K562 (cell line): Measurements from ENCODE around the gene MTHFR. TPM values are rescaled to one million over a fixed set of nuclear protein-coding genes. Genes with fewer than 3 reads are reported as not detected.

ENCODE experiments used
- ATAC-seq: fragments of 200-7000 bp; cut with Tn5 transposase; 3 replicates; pipeline ENCODE4 v1.9.1; 2020; ENCODE audit warnings: moderate library complexity
- BruUV-seq: library from RNA; stranded (reverse); fragments of 400-500 nt; replicated peaks from 2 replicates; lab custom pipeline; 2021; lab: Mats Ljungman, UMichigan
- CTCF ChIA-PET: fragments of 300-600 bp; formaldehyde crosslinking; extraction: SDS; loops from one replicate; lab custom pipeline; 2021; ENCODE audit warnings: low intra/inter-chr PET ratio; lab: Yijun Ruan, JAX
- POLR2A ChIA-PET: fragments of 300-600, 350-650 bp; sonication (Branson Sonifier 250); formaldehyde crosslinking; extraction: SDS; loops from one replicate; lab custom pipeline; 2021; ENCODE audit warnings: antibody characterized with exemption, inconsistent platforms; lab: Yijun Ruan, JAX
- DNase-seq, 4 experiments: peaks; one replicate each; pipeline versions ENCODE4 v3.0.0 to v3.0.0-alpha.2; 2011 to 2018; ENCODE audit warnings: low spot score in 3 of 4, mixed read lengths in 3 of 4; ENCODE audit errors: extremely low read depth in 1 of 4
- FAIRE-seq: peaks from 2 replicates; lab custom pipeline; 2011; peaks lifted over from hg19 to GRCh38; lab: Jason Lieb, UNC
- H2AFZ ChIP-seq: 2 replicates; pipeline ENCODE4 v1.6.0; 2011; ENCODE audit warnings: low read depth, low read length, control low read depth, inconsistent platforms
- H3K27ac ChIP-seq: fragments of 200-600 bp; 3 replicates; pipeline ENCODE4 v1.8.0; 2011; ENCODE audit warnings: low read depth, mild to moderate bottlenecking, control low read depth, inconsistent platforms, low read length, moderate library complexity, mixed read lengths; ENCODE audit errors: extremely low read depth
- H3K27me3 ChIP-seq, 2 experiments: fragments of 300-600 bp in 1 of 2; 2 replicates in 1 of 2; 3 replicates in 1 of 2; pipeline versions ENCODE4 v1.6.0 to v1.8.0; 2011; ENCODE audit warnings: inconsistent platforms in 2 of 2, low read length in 2 of 2, mild to moderate bottlenecking in 1 of 2, mixed read lengths in 1 of 2, moderate library complexity in 1 of 2; ENCODE audit not compliant: control insufficient read depth in 2 of 2, insufficient read depth in 2 of 2
- H3K36me3 ChIP-seq: fragments of 300-600 bp; 3 replicates; pipeline ENCODE4 v1.8.0; 2011; ENCODE audit warnings: mild to moderate bottlenecking, low read length, inconsistent platforms; ENCODE audit not compliant: control insufficient read depth, insufficient read depth
- H3K4me1 ChIP-seq, 2 experiments: fragments of 200-600 bp in 1 of 2; replicated peaks in 1 of 2; 2 replicates in 1 of 2; 3 replicates in 1 of 2; pipeline versions ENCODE4 v1.5.1 to v1.8.0; 2011; ENCODE audit warnings: inconsistent platforms in 2 of 2, low read length in 2 of 2, mild to moderate bottlenecking in 1 of 2, mixed read lengths in 1 of 2, moderate library complexity in 1 of 2; ENCODE audit not compliant: control insufficient read depth in 2 of 2, insufficient read depth in 2 of 2
- H3K4me2 ChIP-seq: 2 replicates; pipeline ENCODE4 v1.6.1; 2011; ENCODE audit warnings: low read length, control low read depth, inconsistent platforms, mixed read lengths; ENCODE audit not compliant: insufficient read depth
- H3K4me3 ChIP-seq: fragments of 200-600 bp; sonication (generic), shearing (Covaris generic); 2 replicates; pipeline ENCODE4 v1.5.1; 2016; ENCODE audit warnings: control low read depth, inconsistent platforms
- H3K79me2 ChIP-seq: fragments of 200-600 bp; 3 replicates; pipeline ENCODE4 v1.8.0; 2011; ENCODE audit warnings: low read length, inconsistent platforms; ENCODE audit not compliant: control insufficient read depth, insufficient read depth
- H3K9ac ChIP-seq, 2 experiments: 2 replicates each; pipeline versions ENCODE4 v1.6.0 to v1.6.1; 2011; ENCODE audit warnings: low read depth in 2 of 2, low read length in 2 of 2, control low read depth in 1 of 2, inconsistent platforms in 1 of 2, mild to moderate bottlenecking in 1 of 2, mixed read lengths in 1 of 2; ENCODE audit not compliant: insufficient read depth in 1 of 2
- H3K9me1 ChIP-seq: one replicate; pipeline ENCODE4 v1.6.0; 2011; ENCODE audit warnings: inconsistent platforms, mild to moderate bottlenecking, low read length, moderate library complexity; ENCODE audit not compliant: control insufficient read depth, insufficient read depth
- H3K9me3 ChIP-seq: replicated peaks from 2 replicates; pipeline ENCODE4 v1.5.1; 2011; ENCODE audit warnings: low read depth, low read length, inconsistent platforms; ENCODE audit not compliant: control insufficient read depth, insufficient read depth
- H4K20me1 ChIP-seq: replicated peaks from 2 replicates; pipeline ENCODE4 v1.6.1; 2011; ENCODE audit warnings: low read length, inconsistent platforms, mixed read lengths; ENCODE audit not compliant: control insufficient read depth, insufficient read depth
- EP300 ChIP-seq: IDR thresholded peaks from 2 replicates; pipeline ENCODE4 v1.6.1; 2012; ENCODE audit warnings: low read length, improper control_type of control experiment
- EZH2 ChIP-seq: IDR thresholded peaks from 2 replicates; pipeline ENCODE4 v1.6.1; 2012; ENCODE audit warnings: low read depth, mild to moderate bottlenecking, inconsistent platforms, low read length, borderline replicate concordance
- NCOR1 ChIP-seq: fragments of 450-650 bp; IDR thresholded peaks from 2 replicates; pipeline ENCODE4 v1.6.1; 2016; ENCODE audit warnings: mild to moderate bottlenecking, moderate library complexity
- NR2F6 ChIP-seq: fragments of 450-650 bp; formaldehyde crosslinking; IDR thresholded peaks from 2 replicates; pipeline ENCODE4 v1.4.0; 2020; ENCODE audit warnings: mild to moderate bottlenecking
- NRF1 ChIP-seq, 2 experiments: fragments of 450-650 bp; IDR thresholded peaks in 1 of 2; conservative IDR thresholded peaks in 1 of 2; 2 replicates each; pipeline ENCODE4 v1.6.1; 2014; ENCODE audit warnings: mild to moderate bottlenecking in 2 of 2
- SMAD3 ChIP-seq: fragments of 450-650 bp; formaldehyde crosslinking; conservative IDR thresholded peaks from 2 replicates; pipeline ENCODE4 v1.4.0; 2020; ENCODE audit warnings: mild to moderate bottlenecking
- ZKSCAN3 ChIP-seq: fragments of 250-450 bp; sonication (Bioruptor Pico); IDR thresholded peaks from 2 replicates; pipeline ENCODE4 v1.4.0; 2020
- ZNF143 ChIP-seq: sonication (generic); formaldehyde crosslinking; IDR thresholded peaks from 2 replicates; pipeline ENCODE4 v1.9.0; 2022; ENCODE audit warnings: mild to moderate bottlenecking, missing genetic modification reagents
- ZNF263 ChIP-seq: sonication (generic); formaldehyde crosslinking; IDR thresholded peaks from 2 replicates; pipeline ENCODE4 v1.8.0; 2022; ENCODE audit warnings: mild to moderate bottlenecking, missing genetic modification reagents, borderline replicate concordance
- WGBS: fragments of 100-300 bp; shearing (Covaris generic); methylation state at CpG from one replicate; pipeline ENCODE4 v1.1.6; 2016; ENCODE audit warnings: low coverage, mixed read lengths; ENCODE audit not compliant: insufficient coverage; ENCODE audit errors: missing lambda C conversion rate; 5-methylcytosine and 5-hydroxymethylcytosine counted together
- in situ Hi-C: fragments of 300-500 bp; cut with MboI; formaldehyde crosslinking; loops from 4 replicates; pipeline ENCODE4 v1.15.0; 2018; ENCODE audit warnings: inconsistent platforms, mixed read lengths
- intact Hi-C: fragments of 100-400 bp; cut with micrococcal nuclease; formaldehyde crosslinking; loops from 2 replicates; pipeline ENCODE4 v1.14.2; 2022
- polyA plus RNA-seq, 8 experiments: library from polyadenylated mRNA; depleted of rRNA in 4 of 8; stranded (reverse) in 5 of 8; unstranded in 3 of 8; fragments of >200 nt; fragmentation: Nextera tagmentation in 2 of 8; fragmentation: Illumina TruSeq in 1 of 8; extraction: Ambion mirVana in 2 of 8; extraction: Trizol in 1 of 8; gene quantifications; 2 replicates each; pipeline versions ENCODE4 v1.2.1 to v1.2.3, GENCODE V29; 2011 to 2014; ENCODE audit warnings: inconsistent platforms in 1 of 8, missing spikeins in 1 of 8
- total RNA-seq, 7 experiments: library from RNA; depleted of rRNA in 6 of 7; stranded (reverse); fragments of >200 nt in 6 of 7; fragmentation: Illumina TruSeq in 2 of 7; extraction: Trizol in 2 of 7; gene quantifications; 2 replicates each; pipeline versions ENCODE4 v1.2.1 to v1.2.3, GENCODE V29; 2011 to 2021; ENCODE audit warnings: low replicate concordance in 1 of 7
- TF ChIP-seq, protein P1 (sequence below): fragments of 150-350 bp; conservative IDR thresholded peaks from 2 replicates; pipeline ENCODE4 v1.6.1; 2014; ENCODE audit warnings: low read length
- TF ChIP-seq, protein P2 (sequence below): fragments of 250-450 bp; sonication (Bioruptor Pico); IDR thresholded peaks from 2 replicates; pipeline ENCODE4 v1.5.0; 2020; ENCODE audit warnings: mild to moderate bottlenecking, borderline replicate concordance
- TF ChIP-seq, protein P3 (sequence below): fragments of 200-400 bp; formaldehyde crosslinking; IDR thresholded peaks from 2 replicates; pipeline ENCODE4 v1.6.1; 2017; ENCODE audit warnings: mild to moderate bottlenecking, low read depth, low read length, moderate library complexity

Gene MTHFR
- total and polyA plus RNA-seq, 9 of the 15 experiments (the other 6 are each of a cell fraction or from before 2014, with no cell fraction given), result 5.0 to 104 (median 62.6) TPM

DNA sequence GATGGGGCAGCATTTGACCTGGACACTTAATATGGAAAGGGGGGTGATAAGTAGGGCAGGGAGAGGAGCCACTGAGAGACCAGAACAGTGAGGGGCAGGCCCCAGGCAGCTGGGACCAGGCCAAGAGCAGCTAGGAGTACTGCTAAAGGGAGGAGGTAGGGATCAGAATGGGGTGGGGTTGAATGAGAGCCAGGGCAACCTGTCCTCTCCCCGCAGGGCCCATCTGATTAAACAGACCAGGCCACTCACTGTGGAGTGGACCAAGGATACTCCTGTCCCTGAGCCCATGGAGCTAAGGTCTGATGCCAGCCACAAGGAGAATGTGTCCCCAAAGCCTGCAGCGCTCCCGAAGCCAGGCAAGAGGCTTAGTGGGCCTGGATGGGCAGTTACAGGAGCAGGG is 41.6 kb downstream of the MTHFR start:
- H3K4me3 ChIP-seq, result no peak overlapping the region
- intact Hi-C loops (no loop called here), in situ Hi-C loops (no loop called here)
- BruUV-seq, result no TSS peak
- H3K9me1 ChIP-seq, result no peaks in the 10 kb centered on the region
- H3K9ac ChIP-seq, result peak overlapping the region in 1 of 2 experiments; percentile 65; a peak in 2 of 4 replicates
- WGBS, result 65% methylated on average over 3 of the region's 3 CpGs
- POLR2A ChIA-PET, result interaction anchor here (0.6 to 3.9 kb wide), 11 partner anchors 8 to 554 kb away, joined by 3 to 18 read pairs (median 5); no protein-coding TSS in a partner anchor
- ATAC-seq (peak; percentile 12; the same call in 1 of the 3 replicates), FAIRE-seq (no peak), DNase-seq (no peak)
- peaks cover 13 to 50% of the 10 kb centered on the region in 2 experiments; a peak in 4 of 5 replicates for H3K4me1 ChIP-seq
- H3K27ac ChIP-seq, result no peak overlapping the region
- CTCF ChIA-PET, result no interaction called here
- no peak overlapping the region for H2AFZ ChIP-seq
- no peaks in the 10 kb centered on the region for H3K36me3 ChIP-seq
- H3K9me3 ChIP-seq, result no peaks in the 10 kb centered on the region
- TF ChIP-seq EZH2 (no peak), EP300 (no peak), NRF1 (conservative IDR thresholded peaks at IDR 0.05 in 1 of 2, IDR thresholded peaks at IDR 0.05 in 1 of 2) (no peak), NCOR1 (no peak), NR2F6 (CRISPR knock-in tag) (no peak), ZNF263 (CRISPR knock-in tag) (no peak; the same call in 1 of the 2 replicates), SMAD3 (no peak), ZKSCAN3 (CRISPR knock-in tag) (no peak), ZNF143 (CRISPR knock-in tag) (no peak)
- TF ChIP-seq, protein P1, sequence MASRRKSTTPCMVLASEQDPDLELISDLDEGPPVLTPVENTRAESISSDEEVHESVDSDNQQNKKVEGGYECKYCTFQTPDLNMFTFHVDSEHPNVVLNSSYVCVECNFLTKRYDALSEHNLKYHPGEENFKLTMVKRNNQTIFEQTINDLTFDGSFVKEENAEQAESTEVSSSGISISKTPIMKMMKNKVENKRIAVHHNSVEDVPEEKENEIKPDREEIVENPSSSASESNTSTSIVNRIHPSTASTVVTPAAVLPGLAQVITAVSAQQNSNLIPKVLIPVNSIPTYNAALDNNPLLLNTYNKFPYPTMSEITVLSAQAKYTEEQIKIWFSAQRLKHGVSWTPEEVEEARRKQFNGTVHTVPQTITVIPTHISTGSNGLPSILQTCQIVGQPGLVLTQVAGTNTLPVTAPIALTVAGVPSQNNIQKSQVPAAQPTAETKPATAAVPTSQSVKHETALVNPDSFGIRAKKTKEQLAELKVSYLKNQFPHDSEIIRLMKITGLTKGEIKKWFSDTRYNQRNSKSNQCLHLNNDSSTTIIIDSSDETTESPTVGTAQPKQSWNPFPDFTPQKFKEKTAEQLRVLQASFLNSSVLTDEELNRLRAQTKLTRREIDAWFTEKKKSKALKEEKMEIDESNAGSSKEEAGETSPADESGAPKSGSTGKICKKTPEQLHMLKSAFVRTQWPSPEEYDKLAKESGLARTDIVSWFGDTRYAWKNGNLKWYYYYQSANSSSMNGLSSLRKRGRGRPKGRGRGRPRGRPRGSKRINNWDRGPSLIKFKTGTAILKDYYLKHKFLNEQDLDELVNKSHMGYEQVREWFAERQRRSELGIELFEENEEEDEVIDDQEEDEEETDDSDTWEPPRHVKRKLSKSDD, result no peak
- TF ChIP-seq, protein P2, sequence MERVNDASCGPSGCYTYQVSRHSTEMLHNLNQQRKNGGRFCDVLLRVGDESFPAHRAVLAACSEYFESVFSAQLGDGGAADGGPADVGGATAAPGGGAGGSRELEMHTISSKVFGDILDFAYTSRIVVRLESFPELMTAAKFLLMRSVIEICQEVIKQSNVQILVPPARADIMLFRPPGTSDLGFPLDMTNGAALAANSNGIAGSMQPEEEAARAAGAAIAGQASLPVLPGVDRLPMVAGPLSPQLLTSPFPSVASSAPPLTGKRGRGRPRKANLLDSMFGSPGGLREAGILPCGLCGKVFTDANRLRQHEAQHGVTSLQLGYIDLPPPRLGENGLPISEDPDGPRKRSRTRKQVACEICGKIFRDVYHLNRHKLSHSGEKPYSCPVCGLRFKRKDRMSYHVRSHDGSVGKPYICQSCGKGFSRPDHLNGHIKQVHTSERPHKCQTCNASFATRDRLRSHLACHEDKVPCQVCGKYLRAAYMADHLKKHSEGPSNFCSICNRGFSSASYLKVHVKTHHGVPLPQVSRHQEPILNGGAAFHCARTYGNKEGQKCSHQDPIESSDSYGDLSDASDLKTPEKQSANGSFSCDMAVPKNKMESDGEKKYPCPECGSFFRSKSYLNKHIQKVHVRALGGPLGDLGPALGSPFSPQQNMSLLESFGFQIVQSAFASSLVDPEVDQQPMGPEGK (CRISPR knock-in tag), result no peak
- TF ChIP-seq, protein P3, sequence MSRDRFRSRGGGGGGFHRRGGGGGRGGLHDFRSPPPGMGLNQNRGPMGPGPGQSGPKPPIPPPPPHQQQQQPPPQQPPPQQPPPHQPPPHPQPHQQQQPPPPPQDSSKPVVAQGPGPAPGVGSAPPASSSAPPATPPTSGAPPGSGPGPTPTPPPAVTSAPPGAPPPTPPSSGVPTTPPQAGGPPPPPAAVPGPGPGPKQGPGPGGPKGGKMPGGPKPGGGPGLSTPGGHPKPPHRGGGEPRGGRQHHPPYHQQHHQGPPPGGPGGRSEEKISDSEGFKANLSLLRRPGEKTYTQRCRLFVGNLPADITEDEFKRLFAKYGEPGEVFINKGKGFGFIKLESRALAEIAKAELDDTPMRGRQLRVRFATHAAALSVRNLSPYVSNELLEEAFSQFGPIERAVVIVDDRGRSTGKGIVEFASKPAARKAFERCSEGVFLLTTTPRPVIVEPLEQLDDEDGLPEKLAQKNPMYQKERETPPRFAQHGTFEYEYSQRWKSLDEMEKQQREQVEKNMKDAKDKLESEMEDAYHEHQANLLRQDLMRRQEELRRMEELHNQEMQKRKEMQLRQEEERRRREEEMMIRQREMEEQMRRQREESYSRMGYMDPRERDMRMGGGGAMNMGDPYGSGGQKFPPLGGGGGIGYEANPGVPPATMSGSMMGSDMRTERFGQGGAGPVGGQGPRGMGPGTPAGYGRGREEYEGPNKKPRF, result no peak
- H3K4me2 ChIP-seq, result no peak overlapping the region
- no peaks in the 10 kb centered on the region for H3K79me2 ChIP-seq
- H4K20me1 ChIP-seq, result no peaks in the 10 kb centered on the region
- H3K27me3 ChIP-seq, result no peaks in the 10 kb centered on the region
